NK-92 (cell line): Measurements from ENCODE around the gene KDM3B.
"Not testable (repeated sequence)": the region's sequence is repeated elsewhere in the genome, so short reads cannot be mapped to it uniquely, and the experiment has no call there.

Experiments
- DNase-seq: peaks from one replicate; lab custom pipeline; 2025; ENCODE audit not compliant: unreplicated experiment; lab: John Stamatoyannopoulos, UW

The KDM3B gene

GRCh38 chr5:138466125-138466899 is 113.8 kb downstream of the KDM3B start:
- DNase-seq, result no peak

DNA sequence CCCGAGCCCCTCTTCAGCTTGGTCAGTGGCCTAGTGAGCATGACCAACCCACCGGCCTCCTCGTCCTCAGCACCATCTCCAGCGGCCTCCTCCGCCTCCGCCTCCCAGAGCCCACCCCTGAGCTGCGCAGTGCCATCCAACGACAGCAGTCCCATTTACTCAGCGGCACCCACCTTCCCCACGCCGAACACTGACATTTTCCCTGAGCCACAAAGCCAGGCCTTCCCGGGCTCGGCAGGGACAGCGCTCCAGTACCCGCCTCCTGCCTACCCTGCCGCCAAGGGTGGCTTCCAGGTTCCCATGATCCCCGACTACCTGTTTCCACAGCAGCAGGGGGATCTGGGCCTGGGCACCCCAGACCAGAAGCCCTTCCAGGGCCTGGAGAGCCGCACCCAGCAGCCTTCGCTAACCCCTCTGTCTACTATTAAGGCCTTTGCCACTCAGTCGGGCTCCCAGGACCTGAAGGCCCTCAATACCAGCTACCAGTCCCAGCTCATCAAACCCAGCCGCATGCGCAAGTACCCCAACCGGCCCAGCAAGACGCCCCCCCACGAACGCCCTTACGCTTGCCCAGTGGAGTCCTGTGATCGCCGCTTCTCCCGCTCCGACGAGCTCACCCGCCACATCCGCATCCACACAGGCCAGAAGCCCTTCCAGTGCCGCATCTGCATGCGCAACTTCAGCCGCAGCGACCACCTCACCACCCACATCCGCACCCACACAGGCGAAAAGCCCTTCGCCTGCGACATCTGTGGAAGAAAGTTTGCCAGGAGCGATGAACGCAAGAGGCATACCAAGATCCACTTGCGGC is 114.6 kb downstream of the KDM3B start:
- DNase-seq, result no peak

GRCh38 chr5:138467711-138468132 is 115.2 kb downstream of the KDM3B start:
- no peak for DNase-seq

- DNase-seq, result no peak
These were observed 115.9 kb downstream of the KDM3B start for GRCh38 chr5:138468133-138468965.

GRCh38 chr5:138468966-138469539 is 116.6 kb downstream of the KDM3B start:
- no peak for DNase-seq

- DNase-seq, result no peak
These were observed 117.2 kb downstream of the KDM3B start for GRCh38 chr5:138469540-138470321.

DNA sequence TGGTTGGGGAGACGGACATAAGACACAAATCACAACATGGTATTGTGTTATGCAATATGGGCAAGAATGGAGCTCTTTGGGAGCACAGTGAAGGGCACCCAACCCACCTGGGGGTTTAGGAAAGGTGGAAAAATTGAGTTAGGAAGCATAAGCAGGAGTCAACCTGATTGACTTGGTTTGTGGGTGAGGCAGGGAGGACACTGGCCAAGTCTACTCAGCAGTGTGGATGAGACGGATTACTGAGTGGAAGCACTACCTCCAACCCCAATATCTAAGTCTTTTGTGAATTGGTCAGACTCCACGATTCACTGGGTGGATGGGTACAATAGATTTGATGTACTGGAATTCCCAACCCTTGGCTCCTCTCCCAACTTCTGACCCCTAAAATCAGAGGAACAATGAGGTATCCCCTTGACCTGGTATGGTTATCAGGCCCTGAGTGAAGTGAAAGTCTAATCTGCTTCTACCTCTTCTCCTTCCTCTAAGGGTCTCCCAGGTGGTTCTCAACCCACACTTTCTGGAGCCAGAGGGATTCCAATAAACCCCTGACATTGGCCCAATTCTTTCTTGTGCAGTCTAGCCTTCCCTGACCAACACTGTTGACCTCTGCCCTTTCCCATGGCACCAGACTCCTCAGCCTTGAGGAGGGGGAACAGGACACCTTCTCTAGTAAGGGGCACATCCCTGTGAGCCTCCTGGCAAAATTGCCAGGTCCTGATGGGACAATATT is 118.0 kb downstream of the KDM3B start:
- DNase-seq, result no peak

DNA sequence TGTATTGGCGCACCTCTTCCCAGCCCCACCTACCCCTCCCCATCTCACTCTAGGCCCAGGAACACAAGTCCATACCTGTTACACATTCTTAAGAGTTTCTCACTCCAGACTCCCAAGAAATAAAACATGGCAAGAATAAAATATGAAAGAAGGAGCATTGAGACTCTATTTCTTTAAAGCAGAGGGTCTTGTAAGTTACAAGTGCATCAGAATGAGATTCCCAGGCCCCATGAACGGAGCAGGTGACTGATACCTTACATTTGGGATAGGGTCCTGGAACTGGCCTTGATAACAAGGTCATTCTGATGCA is 118.5 kb downstream of the KDM3B start:
- no peak for DNase-seq

GRCh38 chr5:138472353-138472752 is 119.9 kb downstream of the KDM3B start:
- DNase-seq, result no peak

- DNase-seq, result not testable (repeated sequence)
These were observed 120.7 kb downstream of the KDM3B start for GRCh38 chr5:138473151-138473550.

DNA sequence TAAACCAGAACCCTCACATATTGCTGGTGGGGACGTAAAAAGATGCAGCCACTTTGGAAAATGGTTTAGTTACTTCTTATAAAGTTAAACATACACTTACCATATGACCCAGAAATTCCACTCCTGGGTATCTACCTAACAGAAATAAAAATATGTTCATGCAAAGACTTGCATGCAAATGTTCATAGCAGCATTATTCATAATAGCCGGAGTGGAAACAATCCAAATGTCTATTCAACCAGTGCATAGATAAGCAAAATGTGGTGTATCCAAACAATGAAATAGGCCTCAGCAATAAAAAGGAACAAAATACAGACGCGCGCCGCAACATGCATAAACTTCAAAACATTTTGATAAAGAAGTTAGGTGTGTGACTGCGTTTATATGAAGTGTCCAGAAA is 124.4 kb downstream of the KDM3B start:
- DNase-seq, result no peak

DNA sequence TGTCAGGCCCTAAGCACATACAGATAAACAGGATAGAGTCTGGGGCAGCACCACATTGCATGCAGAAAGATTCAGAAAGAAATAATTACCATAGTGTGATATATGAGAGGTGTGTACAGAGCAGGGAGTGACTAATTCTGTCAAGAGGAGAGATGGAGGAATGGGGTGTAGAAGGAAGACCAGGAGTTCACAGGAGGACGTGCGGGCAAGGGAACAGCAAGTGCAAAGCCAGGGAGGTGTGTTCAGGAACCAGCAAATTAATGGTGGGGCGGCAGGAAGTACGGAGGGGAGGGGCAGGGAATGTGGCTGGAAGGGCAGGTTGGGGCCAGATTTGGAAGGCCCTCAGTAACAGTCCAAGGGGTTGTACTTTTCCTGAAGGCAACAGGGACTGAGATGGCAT is 130.2 kb downstream of the KDM3B start:
- DNase-seq, result no peak
